ENCODE results near the gene CDH16. TPM values are rescaled to one million over a fixed set of nuclear protein-coding genes. Genes with fewer than 3 reads are reported as not detected.

CDH16 gene
- total and polyA plus RNA-seq, 8 donors: 0.32 to 68.1 (median 47.5) TPM; not detected in 1

GRCh38 chr16:66894948-66895688 lies 23.6 kb downstream of the CDH16 start:
- no peaks in the 10 kb centered on the region for H3K36me3 ChIP-seq
- H3K27me3 ChIP-seq: no peaks in the 10 kb centered on the region
- no peak overlapping the region for H3K27ac ChIP-seq
- intact Hi-C loops (cut with DNase I): no loop called here
- ATAC-seq: peak; percentile 87
- peak; percentile 70 to 88 (median 73) for DNase-seq
- H3K4me3 ChIP-seq: no peak overlapping the region
- peaks cover 8 to 11% of the 10 kb centered on the region in 2 donors for H3K4me1 ChIP-seq
- H3K9me3 ChIP-seq: no peaks in the 10 kb centered on the region
- TF ChIP-seq CTCF (IDR thresholded peaks at IDR 0.05): peak; percentile 67 to 77

- peaks cover 0 to under 1% of the 10 kb centered on the region in 2 donors for H3K4me1 ChIP-seq
- ATAC-seq: no peak
- H3K36me3 ChIP-seq: peaks cover 0 to 5% of the 10 kb centered on the region in 2 donors
- H3K9me3 ChIP-seq: no peaks in the 10 kb centered on the region
- H3K27ac ChIP-seq: no peak overlapping the region
- no peak overlapping the region for H3K4me3 ChIP-seq
- H3K27me3 ChIP-seq: no peaks in the 10 kb centered on the region
- no peak for TF ChIP-seq CTCF (IDR thresholded peaks at IDR 0.05)
- intact Hi-C loops (cut with DNase I): no loop called here
- peak in 1 of 4 donors; percentile 51 for DNase-seq
Observed at GRCh38 chr16:66894055-66894454, 24.6 kb downstream of the CDH16 start.

- Histone ChIP-seq H3K27me3 (no peaks in the 10 kb centered on the region), H3K27ac (no peak overlapping the region), H3K36me3 (peaks cover 0 to 11% of the 10 kb centered on the region in 2 donors), H3K4me3 (no peak overlapping the region), H3K9me3 (no peaks in the 10 kb centered on the region), H3K4me1 (no peaks in the 10 kb centered on the region)
- intact Hi-C loops (cut with DNase I): no loop called here
- no peak for TF ChIP-seq CTCF (IDR thresholded peaks at IDR 0.05)
- DNase-seq: no peak
- ATAC-seq: no peak
Observed at GRCh38 chr16:66891797-66892196, 26.9 kb downstream of the CDH16 start.

- ATAC-seq (no peak), DNase-seq (no peak)
- no peak for TF ChIP-seq CTCF (IDR thresholded peaks at IDR 0.05)
- intact Hi-C loops (cut with DNase I): no loop called here
- H3K4me1 ChIP-seq: peaks cover 0 to 2% of the 10 kb centered on the region in 2 donors
- peaks cover 0 to 15% of the 10 kb centered on the region in 2 donors for H3K36me3 ChIP-seq
- H3K4me3 ChIP-seq: no peak overlapping the region
- H3K9me3 ChIP-seq: no peaks in the 10 kb centered on the region
- no peak overlapping the region for H3K27ac ChIP-seq
- no peaks in the 10 kb centered on the region for H3K27me3 ChIP-seq
Observed at GRCh38 chr16:66891360-66891759, 27.3 kb downstream of the CDH16 start.

GRCh38 chr16:66890799-66891198 lies 27.9 kb downstream of the CDH16 start:
- Histone ChIP-seq H3K36me3 (peaks cover 0 to 18% of the 10 kb centered on the region in 2 donors), H3K4me3 (no peak overlapping the region), H3K9me3 (no peaks in the 10 kb centered on the region), H3K4me1 (peaks cover 0 to 7% of the 10 kb centered on the region in 2 donors), H3K27me3 (no peaks in the 10 kb centered on the region), H3K27ac (no peak overlapping the region)
- ATAC-seq: no peak
- no peak for DNase-seq
- intact Hi-C loops (cut with DNase I): no loop called here
- TF ChIP-seq CTCF (IDR thresholded peaks at IDR 0.05): no peak

Measured in left lung (tissue), 10 donors.